SK-N-SH (cell line): ENCODE data around the gene PSMA3. TPM values are rescaled to one million over a fixed set of nuclear protein-coding genes. Genes with fewer than 3 reads are reported as not detected.
A peak's percentile ranks its signal among the peaks of the same experiment; 100 is the strongest.

Source experiments
- CTCF ChIA-PET: fragments of 300-600, 350-600 bp; formaldehyde crosslinking; extraction: SDS; loops from one replicate; lab custom pipeline; 2021; lab: Yijun Ruan, JAX
- POLR2A ChIA-PET: fragments of 350-600 bp; sonication (Branson Sonifier 250); formaldehyde crosslinking; extraction: SDS; loops from one replicate; lab custom pipeline; 2020; ENCODE audit warnings: antibody characterized with exemption, inconsistent platforms; lab: Yijun Ruan, JAX
- DNase-seq: peaks from one replicate; pipeline ENCODE4 v3.0.0; 2012
- H2AFZ ChIP-seq: fragments of 200-600 bp; sonication (generic); 2 replicates; pipeline ENCODE4 v1.8.1; 2016; ENCODE audit warnings: antibody characterized with exemption, mild to moderate bottlenecking, low read depth
- H3F3A ChIP-seq: fragments of 200-600 bp; sonication (generic); replicated peaks from 2 replicates; pipeline ENCODE3; 2016; ENCODE audit warnings: antibody characterized with exemption, mild to moderate bottlenecking; ENCODE audit not compliant: insufficient read depth
- H3K27ac ChIP-seq, 2 experiments: fragments of 200-500 bp in 1 of 2; fragments of 200-600 bp in 1 of 2; sonication (Bioruptor generic) in 1 of 2; sonication (generic), shearing (Covaris generic) in 1 of 2; 2 replicates each; pipeline versions ENCODE4 v1.5.1 to v1.6.1; 2014 to 2016; ENCODE audit warnings: low read depth in 2 of 2, inconsistent platforms in 1 of 2, low read length in 1 of 2, mild to moderate bottlenecking in 1 of 2, mixed read lengths in 1 of 2
- H3K27me3 ChIP-seq: fragments of 200-600 bp; sonication (generic), shearing (Covaris generic); 2 replicates; pipeline ENCODE4 v1.6.1; 2016; ENCODE audit warnings: mixed run types; ENCODE audit not compliant: insufficient read depth
- H3K36me3 ChIP-seq, 2 experiments: fragments of 200-500 bp in 1 of 2; fragments of 200-600 bp in 1 of 2; sonication (Bioruptor generic) in 1 of 2; sonication (generic) in 1 of 2; replicated peaks in 1 of 2; 2 replicates each; pipeline versions ENCODE3 to v1.5.1; 2014 to 2016; ENCODE audit warnings: low read length in 1 of 2, mild to moderate bottlenecking in 1 of 2; ENCODE audit not compliant: insufficient read depth in 2 of 2, control insufficient read depth in 1 of 2
- H3K4me1 ChIP-seq, 2 experiments: fragments of 200-500 bp in 1 of 2; fragments of 200-600 bp in 1 of 2; sonication (Bioruptor generic) in 1 of 2; sonication (generic), shearing (Covaris generic) in 1 of 2; 2 replicates each; pipeline versions ENCODE4 v1.5.1 to v1.6.1; 2014 to 2016; ENCODE audit warnings: low read depth in 1 of 2, low read length in 1 of 2, mixed run types in 1 of 2; ENCODE audit not compliant: insufficient read depth in 2 of 2, control insufficient read depth in 1 of 2
- H3K4me2 ChIP-seq: fragments of 200-600 bp; sonication (generic), shearing (Covaris generic); 2 replicates; pipeline ENCODE4 v1.6.1; 2017; ENCODE audit warnings: mixed run types
- H3K4me3 ChIP-seq, 2 experiments: fragments of 200-500 bp in 1 of 2; fragments of 200-600 bp in 1 of 2; sonication (Bioruptor generic) in 1 of 2; sonication (generic), shearing (Covaris generic) in 1 of 2; 2 replicates each; pipeline versions ENCODE4 v1.5.1 to v1.8.1; 2014 to 2016; ENCODE audit warnings: low read depth in 2 of 2, inconsistent platforms in 1 of 2, low read length in 1 of 2, mild to moderate bottlenecking in 1 of 2, mixed read lengths in 1 of 2, moderate library complexity in 1 of 2
- H3K79me2 ChIP-seq: fragments of 200-600 bp; sonication (generic); 2 replicates; pipeline ENCODE4 v1.8.1; 2017; ENCODE audit warnings: mild to moderate bottlenecking; ENCODE audit not compliant: insufficient read depth
- H3K9ac ChIP-seq: fragments of 200-600 bp; sonication (generic); 2 replicates; pipeline ENCODE4 v1.6.1; 2017; ENCODE audit warnings: mixed run types
- H3K9me2 ChIP-seq: fragments of 200-600 bp; sonication (generic); 2 replicates; pipeline ENCODE4 v1.6.1; 2017; ENCODE audit warnings: mixed run types
- H3K9me3 ChIP-seq: fragments of 200-600 bp; sonication (generic); 2 replicates; pipeline ENCODE4 v1.6.1; 2017; ENCODE audit warnings: mixed run types, mild to moderate bottlenecking, moderate library complexity
- H4K20me1 ChIP-seq: fragments of 200-600 bp; sonication (generic); 2 replicates; pipeline ENCODE4 v1.6.1; 2017; ENCODE audit warnings: mild to moderate bottlenecking, mixed run types; ENCODE audit not compliant: insufficient read depth
- CHD2 ChIP-seq: fragments of 150-350 bp; IDR thresholded peaks from 2 replicates; pipeline ENCODE4 v1.6.1; 2018; ENCODE audit warnings: low read length; ENCODE audit not compliant: partially characterized antibody
- EZH2phosphoT487 ChIP-seq: fragments of 200-600 bp; sonication (generic); IDR thresholded peaks from 2 replicates; pipeline ENCODE4 v1.6.1; 2017; ENCODE audit warnings: low read depth, mixed run types, mild to moderate bottlenecking, antibody characterized with exemption, moderate library complexity, borderline replicate concordance
- FOSL2 ChIP-seq: IDR thresholded peaks from 2 replicates; pipeline ENCODE4 v1.4.0; 2012; ENCODE audit warnings: low read depth, mild to moderate bottlenecking, moderate library complexity, borderline replicate concordance
- MAX ChIP-seq: IDR thresholded peaks from 2 replicates; pipeline ENCODE4 v1.4.0; 2012; ENCODE audit warnings: low read depth
- MXI1 ChIP-seq: IDR thresholded peaks from 2 replicates; pipeline ENCODE4 v1.6.1; 2012; ENCODE audit warnings: mild to moderate bottlenecking, low read depth, low read length, improper control_type of control experiment
- RCOR1 ChIP-seq: fragments of 150-350 bp; IDR thresholded peaks from 2 replicates; pipeline ENCODE4 v1.6.1; 2017; ENCODE audit warnings: antibody characterized with exemption, low read length
- REST ChIP-seq: IDR thresholded peaks from 2 replicates; pipeline ENCODE4 v1.6.1; 2012; ENCODE audit warnings: mild to moderate bottlenecking, low read depth, low read length, moderate library complexity
- RFX5 ChIP-seq: IDR thresholded peaks from 2 replicates; pipeline ENCODE4 v1.6.1; 2012; ENCODE audit warnings: mild to moderate bottlenecking, improper control_type of control experiment, low read length
- SMC3 ChIP-seq: IDR thresholded peaks from 2 replicates; pipeline ENCODE4 v1.6.1; 2012; ENCODE audit warnings: low read depth, low read length, improper control_type of control experiment
- TEAD4 ChIP-seq: IDR thresholded peaks from 2 replicates; pipeline ENCODE4 v1.4.0; 2012; ENCODE audit warnings: mild to moderate bottlenecking, borderline replicate concordance; ENCODE audit not compliant: insufficient read depth
- YY1 ChIP-seq: IDR thresholded peaks from 2 replicates; pipeline ENCODE4 v1.4.0; 2012; ENCODE audit warnings: low read depth, mild to moderate bottlenecking
- WGBS: methylation state at CpG from one replicate; pipeline ENCODE4 v1.1.6; 2017; ENCODE audit warnings: low lambda C conversion rate; 5-methylcytosine and 5-hydroxymethylcytosine counted together
- polyA plus RNA-seq, 3 experiments: library from polyadenylated mRNA; depleted of rRNA; stranded (reverse); fragments of >200 nt; gene quantifications; 2 replicates each; pipeline ENCODE4 v1.2.3, GENCODE V29; 2012

The PSMA3 gene
- polyA plus RNA-seq, 1 of the 3 experiments (the other 2 are of a cell fraction), result 203 TPM

GRCh38 chr14:58239244-58240195, 5.1 kb upstream of the PSMA3 start:
- peak overlapping the region; percentile 15 to 51; a peak in 2 of 4 replicates for H3K27ac ChIP-seq
- H3K27me3 ChIP-seq, result no peaks in the 10 kb centered on the region
- H3K4me3 ChIP-seq, result peak overlapping the region; percentile 82 to 85
- H3K4me2 ChIP-seq, result peak overlapping the region; percentile 84
- POLR2A ChIA-PET, result no interaction called here
- no peaks in the 10 kb centered on the region for H3K9me3 ChIP-seq
- 11% methylated on average over 23 of the region's 23 CpGs for WGBS
- peaks cover 6% of the 10 kb centered on the region for H3F3A ChIP-seq
- peak overlapping the region; percentile 95 for H2AFZ ChIP-seq
- H3K36me3 ChIP-seq, result peaks cover 5 to 9% of the 10 kb centered on the region in 2 experiments
- TF ChIP-seq TEAD4 (peak; percentile 94), REST (0 out of 2 replicates have a peak, but pooled peaks have one; percentile 43), RCOR1 (0 out of 2 replicates have a peak, but pooled peaks have one; percentile 11), CHD2 (peak; percentile 59), MAX (0 out of 2 replicates have a peak, but pooled peaks have one; percentile 37), MXI1 (0 out of 2 replicates have a peak, but pooled peaks have one; percentile 25), FOSL2 (peak; percentile 64; the same call in 1 of the 2 replicates), RFX5 (no peak), YY1 (no peak), SMC3 (no peak), EZH2phosphoT487 (no peak)
- TF ChIP-seq, all 33 proteins: peak for 7
- no peak for DNase-seq
- peaks cover 0 to 3% of the 10 kb centered on the region in 2 experiments; a peak in 3 of 4 replicates for H3K4me1 ChIP-seq
- H4K20me1 ChIP-seq, result no peaks in the 10 kb centered on the region
- H3K9me2 ChIP-seq, result no peaks in the 10 kb centered on the region
- CTCF ChIA-PET, result interaction anchor here (0.7 to 1.0 kb wide), 2 partner anchors 12 to 1204 kb away, joined by 3 read pairs; no protein-coding TSS in a partner anchor
- peak overlapping the region; percentile 65 for H3K9ac ChIP-seq
- H3K79me2 ChIP-seq, result no peaks in the 10 kb centered on the region
